ENCODE results near the gene FCHO1. TPM values are rescaled to one million over a fixed set of nuclear protein-coding genes. Genes with fewer than 3 reads are reported as not detected.

Gene FCHO1
- polyA plus RNA-seq, 1 donor (not counting 4 experiments of a cell fraction or from before 2014, with no cell fraction given), result 0.14 TPM

GRCh38 chr19:17751912-17752273, 616 bp downstream of the FCHO1 start:
- H2AFZ ChIP-seq (ENCODE audit: control insufficient read depth, low read length), result no peak overlapping the region
- DNase-seq (ENCODE audit: low read depth, low spot score), result no peak
- peaks cover 9% of the 10 kb centered on the region for H3K4me1 ChIP-seq (ENCODE audit: control insufficient read depth, extremely low read depth, insufficient read depth, low read length)
- TF ChIP-seq CTCF (optimal IDR thresholded peaks at IDR 0.05 in 1 of 3, IDR thresholded peaks at IDR 0.05 in 1 of 3, conservative IDR thresholded peaks at IDR 0.05 in 1 of 3; ENCODE audit: extremely low read depth in 1 of 3, insufficient read depth in 2 of 3, low read length in 3 of 3), result no peak
- TF ChIP-seq EZH2 (IDR thresholded peaks at IDR 0.05; ENCODE audit: low read length), result no peak
- H3K79me2 ChIP-seq (ENCODE audit: control insufficient read depth, insufficient read depth, low read length), result no peaks in the 10 kb centered on the region
- FAIRE-seq, result no peak
- no peak overlapping the region for H3K9ac ChIP-seq (ENCODE audit: control insufficient read depth, extremely low read depth, insufficient read depth, low read length)
- no peak overlapping the region for H3K4me3 ChIP-seq (ENCODE audit: control insufficient read depth in 2 of 3, extremely low read depth in 1 of 3, insufficient read depth in 2 of 3, low read depth in 1 of 3, low read length in 3 of 3)
- H4K20me1 ChIP-seq (ENCODE audit: control insufficient read depth, extremely low read depth, insufficient read depth, low read length), result no peaks in the 10 kb centered on the region
- peaks cover 17% of the 10 kb centered on the region for H3K27me3 ChIP-seq (ENCODE audit: control insufficient read depth, extremely low read depth, insufficient read depth, low read length)
- no peaks in the 10 kb centered on the region for H3K9me1 ChIP-seq (ENCODE audit: control insufficient read depth, extremely low read depth, insufficient read depth, low read length)
- no peak overlapping the region for H3K27ac ChIP-seq (ENCODE audit: control insufficient read depth, insufficient read depth, low read length)
- no peaks in the 10 kb centered on the region for H3K9me3 ChIP-seq (ENCODE audit: control insufficient read depth, low read depth, low read length)
- dilution Hi-C loops (cut with MboI; ENCODE audit: extremely low pct_ligation_motif_present, low sequenced_read_pairs), result no loop called here
- no peaks in the 10 kb centered on the region for H3K36me3 ChIP-seq (ENCODE audit: control insufficient read depth in 2 of 2, extremely low read depth in 1 of 2, insufficient read depth in 2 of 2, low read length in 2 of 2)
- no peak overlapping the region for H3K4me2 ChIP-seq (ENCODE audit: control insufficient read depth, extremely low read depth, insufficient read depth, low read depth, low read length)

GRCh38 chr19:17752865-17753639, 1.8 kb downstream of the FCHO1 start:
- TF ChIP-seq CTCF (optimal IDR thresholded peaks at IDR 0.05 in 1 of 3, IDR thresholded peaks at IDR 0.05 in 1 of 3, conservative IDR thresholded peaks at IDR 0.05 in 1 of 3; ENCODE audit: extremely low read depth in 1 of 3, insufficient read depth in 2 of 3, low read length in 3 of 3) (no peak), EZH2 (IDR thresholded peaks at IDR 0.05; ENCODE audit: low read length) (no peak)
- H3K27me3 ChIP-seq (ENCODE audit: control insufficient read depth, extremely low read depth, insufficient read depth, low read length), result peaks cover 17% of the 10 kb centered on the region
- no peaks in the 10 kb centered on the region for H4K20me1 ChIP-seq (ENCODE audit: control insufficient read depth, extremely low read depth, insufficient read depth, low read length)
- H3K36me3 ChIP-seq (ENCODE audit: control insufficient read depth in 2 of 2, extremely low read depth in 1 of 2, insufficient read depth in 2 of 2, low read length in 2 of 2), result no peaks in the 10 kb centered on the region
- no peak overlapping the region for H3K4me3 ChIP-seq (ENCODE audit: control insufficient read depth in 2 of 3, extremely low read depth in 1 of 3, insufficient read depth in 2 of 3, low read depth in 1 of 3, low read length in 3 of 3)
- no peaks in the 10 kb centered on the region for H3K9me3 ChIP-seq (ENCODE audit: control insufficient read depth, low read depth, low read length)
- no peaks in the 10 kb centered on the region for H3K79me2 ChIP-seq (ENCODE audit: control insufficient read depth, insufficient read depth, low read length)
- H3K27ac ChIP-seq (ENCODE audit: control insufficient read depth, insufficient read depth, low read length), result no peak overlapping the region
- no peak overlapping the region for H2AFZ ChIP-seq (ENCODE audit: control insufficient read depth, low read length)
- FAIRE-seq, result no peak
- H3K4me1 ChIP-seq (ENCODE audit: control insufficient read depth, extremely low read depth, insufficient read depth, low read length), result peaks cover 12% of the 10 kb centered on the region
- no peak overlapping the region for H3K9ac ChIP-seq (ENCODE audit: control insufficient read depth, extremely low read depth, insufficient read depth, low read length)
- no peak for DNase-seq (ENCODE audit: low read depth, low spot score)
- H3K9me1 ChIP-seq (ENCODE audit: control insufficient read depth, extremely low read depth, insufficient read depth, low read length), result no peaks in the 10 kb centered on the region
- dilution Hi-C loops (cut with MboI; ENCODE audit: extremely low pct_ligation_motif_present, low sequenced_read_pairs), result no loop called here
- no peak overlapping the region for H3K4me2 ChIP-seq (ENCODE audit: control insufficient read depth, extremely low read depth, insufficient read depth, low read depth, low read length)

All from keratinocyte (primary cell).